NCI-H526 (cell line): ENCODE results near the gene WDR36.
A peak's percentile ranks its signal among the peaks of the same experiment; 100 is the strongest.

Experiments
- DNase-seq, 2 experiments: peaks; one replicate each; lab custom pipeline; 2025; lab: John Stamatoyannopoulos, UW

Gene WDR36

GRCh38 chr5:111092062-111092853 is at the start of gene WDR36:
Gene WDR36 (plus strand): TSS chr5:111092348. CDS start chr5:111092457, 109 bp downstream.
- peak; percentile 80 to 88 for DNase-seq

DNA sequence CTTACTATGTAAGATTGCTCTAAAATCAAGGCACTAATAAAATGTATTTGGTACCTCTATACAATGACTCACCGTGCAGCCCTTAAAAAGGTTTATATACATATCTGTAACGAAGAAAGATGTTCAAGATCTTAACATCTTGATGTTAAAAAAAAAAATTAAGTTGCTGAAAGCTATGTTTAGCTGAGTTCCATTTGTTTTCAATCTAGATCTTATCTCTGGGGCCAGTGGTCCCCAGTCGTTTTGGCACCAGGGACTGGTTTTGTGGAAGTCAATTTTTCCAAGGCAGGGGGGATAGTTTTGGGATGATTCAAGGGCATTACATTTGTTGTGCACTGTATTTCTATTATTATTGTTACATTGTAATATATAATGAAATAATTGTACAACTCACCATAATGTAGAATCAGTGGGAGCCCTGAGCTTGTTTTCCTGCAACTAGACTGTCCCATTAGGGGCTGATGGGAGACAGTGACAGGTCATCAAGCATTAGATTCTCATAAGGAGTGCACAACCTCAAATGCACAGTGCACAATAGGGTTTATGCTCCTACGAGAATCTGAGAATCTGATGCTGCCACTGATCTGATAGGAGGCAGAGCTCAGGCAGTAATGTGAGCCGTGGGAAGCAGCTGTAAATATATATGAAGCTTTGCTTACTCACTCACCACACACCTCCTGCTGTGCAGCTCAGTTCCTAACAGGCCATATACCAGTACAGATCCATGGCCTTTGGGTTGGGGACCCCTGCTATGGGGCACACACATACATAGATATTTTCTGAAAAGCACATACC is 48.2 kb upstream of the WDR36 start:
- peak in 1 of 2 experiments; percentile 1 for DNase-seq

- no peak for DNase-seq
Measured at GRCh38 chr5:111058064-111058463, 34.1 kb upstream of the WDR36 start.

DNA sequence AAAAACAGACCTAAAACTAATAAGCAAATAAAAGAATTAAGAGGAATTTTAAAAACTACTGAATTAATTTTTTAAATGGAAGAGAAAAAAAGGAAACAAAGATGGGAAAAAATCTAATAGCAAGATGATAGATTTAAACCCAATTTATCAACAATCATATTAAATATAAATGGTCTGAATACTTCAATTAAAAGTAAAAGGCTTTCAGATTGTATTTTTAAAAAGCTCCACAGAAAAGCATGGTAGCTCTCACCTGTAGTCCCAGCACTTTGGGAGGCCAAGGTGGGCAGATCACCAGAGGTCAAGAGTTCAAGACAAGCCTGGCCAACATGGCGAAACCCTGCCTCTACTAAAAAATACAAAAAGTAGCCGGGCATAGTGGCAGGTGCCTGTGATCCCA is 32.0 kb upstream of the WDR36 start:
- no peak for DNase-seq

GRCh38 chr5:111061618-111062017 is 30.5 kb upstream of the WDR36 start:
- no peak for DNase-seq

DNA sequence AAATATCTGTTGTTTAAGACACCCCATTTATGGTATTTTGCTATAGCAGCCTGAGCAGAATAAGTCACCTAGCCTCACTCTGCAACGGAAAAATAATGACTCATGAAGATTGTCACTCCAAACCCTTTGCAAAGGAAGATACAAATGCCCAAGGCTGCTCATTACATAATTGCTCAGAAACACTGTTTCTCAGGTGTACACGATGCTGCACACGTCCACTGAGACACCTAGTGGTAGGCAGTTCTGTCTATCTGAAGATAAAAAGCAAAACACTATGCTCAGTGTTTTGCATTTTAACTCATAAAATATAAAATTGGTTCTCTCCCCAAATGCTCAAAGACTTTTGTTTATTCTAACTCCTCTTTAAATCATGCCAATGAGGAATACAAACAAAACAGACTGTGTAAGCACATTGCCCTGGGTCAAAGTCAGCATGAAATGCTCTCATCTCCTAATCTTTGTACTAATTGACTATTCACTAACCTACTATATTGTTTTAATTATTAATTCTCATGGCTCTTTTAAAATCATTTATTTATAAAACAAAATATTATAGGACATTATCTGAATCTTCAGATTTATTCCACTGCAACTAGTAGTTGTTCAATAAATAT is 28.3 kb upstream of the WDR36 start:
- peak in 1 of 2 experiments; percentile 41 for DNase-seq

DNA sequence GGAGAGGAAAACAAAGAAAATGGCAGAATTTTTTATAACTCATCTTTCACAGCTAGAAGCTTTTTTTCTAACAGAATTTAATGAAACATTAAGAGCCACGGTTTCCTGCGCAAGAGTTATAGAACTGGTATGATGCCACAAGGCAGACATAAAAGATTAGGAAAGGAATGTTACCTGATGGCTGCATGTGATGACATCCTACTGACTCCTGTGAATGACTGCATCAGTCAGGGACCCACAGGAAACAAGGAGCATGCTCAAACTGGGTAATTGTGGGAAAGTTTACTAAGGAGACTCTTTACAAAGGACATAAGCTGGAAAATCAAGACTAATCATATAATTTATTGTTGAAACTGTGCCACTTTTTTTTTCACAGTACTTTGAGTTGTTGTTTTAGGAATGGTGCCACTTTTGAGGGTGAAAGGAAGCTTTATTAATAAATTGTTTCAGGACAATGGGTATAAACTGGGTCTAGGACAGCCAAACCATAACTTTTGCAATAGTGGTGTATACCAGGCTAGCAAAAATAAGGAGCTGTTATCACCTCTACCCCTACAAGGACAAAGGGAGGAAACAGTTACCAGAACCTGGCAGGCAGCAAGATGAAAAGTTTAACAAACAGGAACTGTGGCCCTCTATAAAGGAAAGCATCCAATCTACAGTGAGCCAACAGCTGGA is 25.7 kb upstream of the WDR36 start:
- DNase-seq, result no peak

DNA sequence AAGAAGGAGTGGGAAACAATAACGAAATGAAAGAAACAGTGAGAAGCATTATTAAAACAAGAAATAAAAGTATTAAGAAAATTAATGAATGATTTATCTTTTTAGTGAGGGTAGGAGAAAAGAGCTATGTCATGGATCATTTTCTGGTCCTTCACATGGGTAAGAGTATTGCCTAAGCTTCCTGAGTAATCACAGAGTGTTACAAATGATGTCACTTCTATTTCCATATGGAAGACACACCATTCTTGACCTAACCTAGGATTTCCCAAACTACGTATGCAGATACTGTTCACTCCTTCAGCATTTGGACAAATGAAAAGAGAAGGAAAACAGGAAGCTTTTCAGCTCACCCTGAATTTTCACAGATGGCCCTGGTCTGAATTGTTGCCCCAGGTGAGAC is 23.9 kb upstream of the WDR36 start:
- no peak for DNase-seq

DNA sequence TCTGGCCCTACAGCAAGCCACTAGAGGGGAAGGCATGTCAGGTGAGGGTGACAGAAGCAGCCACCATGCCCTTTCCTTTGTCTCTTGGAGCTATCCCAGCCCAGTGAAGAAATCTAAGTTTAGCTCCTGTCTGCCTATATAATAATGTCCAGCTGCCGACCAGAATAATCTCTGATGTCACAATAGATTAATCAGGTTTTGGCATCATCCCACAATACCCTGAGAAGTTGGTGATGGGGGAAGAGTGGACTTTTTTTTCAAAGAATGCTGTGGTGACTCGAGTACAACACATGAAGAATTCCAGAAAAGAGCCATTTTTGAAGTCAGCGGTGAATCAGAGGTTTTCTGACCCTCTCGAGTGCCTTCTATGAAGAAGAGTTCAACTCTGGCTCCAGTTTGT is 22.3 kb upstream of the WDR36 start:
- DNase-seq, result no peak

GRCh38 chr5:111070272-111071134 is 21.6 kb upstream of the WDR36 start:
- DNase-seq, result no peak

DNA sequence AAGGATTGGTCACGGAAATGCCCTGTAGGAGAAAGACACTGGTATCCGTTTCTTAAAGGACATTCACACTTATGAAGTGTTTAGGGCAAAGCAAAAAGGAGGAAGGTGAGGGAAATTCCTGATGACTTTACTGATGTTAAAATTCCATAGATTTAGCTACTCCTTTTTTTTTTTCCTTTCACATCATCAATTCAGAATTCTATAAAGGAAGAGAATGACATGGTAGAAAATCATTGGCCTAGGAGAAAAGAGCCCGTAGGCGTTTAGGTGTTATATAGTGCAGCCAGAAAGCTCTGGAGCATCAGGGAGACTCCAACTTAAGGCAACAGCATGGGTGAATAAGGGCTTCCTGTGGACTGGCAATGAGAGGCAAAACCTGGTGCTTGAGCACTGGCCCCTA is 20.7 kb upstream of the WDR36 start, which contains the start of gene TSLP:
Gene TSLP (plus strand): TSS at position 301 of the 400 bp plus-strand sequence. CDS start 178 bp downstream, outside the sequence.
- no peak for DNase-seq

DNA sequence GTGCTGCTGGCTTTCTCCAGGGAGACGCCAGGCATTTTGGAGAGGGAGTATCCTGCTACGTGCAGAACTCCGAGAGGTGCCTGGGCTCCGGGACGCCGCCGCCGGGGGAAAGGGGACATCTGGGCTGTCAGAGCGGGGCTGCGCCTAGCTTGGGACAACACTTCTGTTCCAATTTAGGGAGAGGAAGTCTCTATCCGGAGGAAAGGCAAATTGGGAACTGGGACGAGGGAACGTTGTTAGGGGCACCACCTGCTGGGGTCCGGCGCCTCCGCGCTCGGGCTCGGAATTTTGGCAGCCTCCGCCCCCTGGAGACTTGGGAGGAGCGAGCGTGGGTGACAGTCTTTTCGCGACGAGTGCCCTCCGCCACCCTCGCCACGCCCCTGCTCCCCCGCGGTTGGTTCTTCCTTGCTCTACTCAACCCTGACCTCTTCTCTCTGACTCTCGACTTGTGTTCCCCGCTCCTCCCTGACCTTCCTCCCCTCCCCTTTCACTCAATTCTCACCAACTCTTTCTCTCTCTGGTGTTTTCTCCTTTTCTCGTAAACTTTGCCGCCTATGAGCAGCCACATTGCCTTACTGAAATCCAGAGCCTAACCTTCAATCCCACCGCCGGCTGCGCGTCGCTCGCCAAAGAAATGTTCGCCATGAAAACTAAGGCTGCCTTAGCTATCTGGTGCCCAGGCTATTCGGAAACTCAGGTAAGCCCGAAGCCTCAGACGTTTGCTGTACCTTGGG is 19.0 kb upstream of the WDR36 start:
- DNase-seq, result peak in 1 of 2 experiments; percentile 54

- DNase-seq, result no peak
Measured at GRCh38 chr5:111074244-111074643, 17.9 kb upstream of the WDR36 start.

DNA sequence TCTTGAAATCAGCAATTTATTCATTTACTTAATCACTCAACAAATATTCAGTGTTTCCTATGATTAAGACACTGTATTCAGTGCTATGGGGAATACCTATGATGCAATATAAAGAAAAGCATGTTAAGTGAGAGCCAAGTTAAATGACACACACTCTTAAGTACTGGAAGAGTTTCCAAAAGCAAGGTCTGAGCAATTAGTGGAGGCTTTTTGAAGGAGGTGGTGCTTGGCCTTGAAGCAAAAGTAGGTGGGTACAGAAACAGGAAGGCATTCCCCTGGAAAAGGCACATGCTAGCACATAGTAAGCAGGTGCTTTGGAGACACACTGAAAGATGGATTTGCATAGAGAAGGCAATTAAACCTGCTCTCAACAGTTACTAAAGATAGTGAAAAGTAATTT is 16.6 kb upstream of the WDR36 start:
- DNase-seq, result peak; percentile 15 to 44

DNA sequence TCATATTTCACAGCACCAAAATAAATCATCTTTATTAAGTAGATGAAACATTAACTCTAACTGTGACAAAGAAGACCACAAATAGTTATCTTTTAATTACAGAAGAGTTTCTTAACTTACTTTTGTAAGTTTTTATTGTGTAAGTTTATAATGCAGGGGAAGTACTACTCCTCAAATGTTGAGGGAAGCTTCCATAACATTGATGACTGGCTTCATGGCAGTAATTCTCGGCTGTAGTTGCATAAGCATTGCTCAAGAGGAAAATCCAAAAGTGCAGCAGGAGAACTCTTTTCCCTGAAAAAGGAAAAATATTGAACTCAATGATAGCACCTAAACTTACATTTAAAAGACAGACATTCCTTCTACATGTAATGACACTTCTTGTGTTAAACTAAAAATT is 16.1 kb upstream of the WDR36 start:
- no peak for DNase-seq

GRCh38 chr5:111077678-111078077 is 14.5 kb upstream of the WDR36 start:
- no peak for DNase-seq

DNA sequence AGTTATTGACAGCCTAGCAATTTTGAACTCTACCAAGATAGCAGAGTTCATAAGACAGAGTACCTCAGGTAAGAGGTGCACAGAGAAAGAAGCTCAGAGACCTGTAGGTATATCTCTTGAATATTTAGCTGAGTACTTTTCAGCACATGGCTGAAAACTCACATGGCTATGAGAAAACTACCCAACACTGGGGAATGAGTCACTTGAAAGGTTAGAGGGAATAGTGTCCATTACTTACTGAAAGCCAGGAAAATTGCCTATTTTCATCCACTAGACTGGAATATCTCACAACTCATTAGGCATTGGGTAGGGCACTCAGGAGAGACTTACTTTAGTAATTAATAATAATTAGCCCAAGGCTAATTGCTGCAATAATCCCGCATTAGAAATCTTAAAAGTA is 12.3 kb upstream of the WDR36 start:
- no peak for DNase-seq

- no peak for DNase-seq
Measured at GRCh38 chr5:111083323-111083722, 8.8 kb upstream of the WDR36 start.

DNA sequence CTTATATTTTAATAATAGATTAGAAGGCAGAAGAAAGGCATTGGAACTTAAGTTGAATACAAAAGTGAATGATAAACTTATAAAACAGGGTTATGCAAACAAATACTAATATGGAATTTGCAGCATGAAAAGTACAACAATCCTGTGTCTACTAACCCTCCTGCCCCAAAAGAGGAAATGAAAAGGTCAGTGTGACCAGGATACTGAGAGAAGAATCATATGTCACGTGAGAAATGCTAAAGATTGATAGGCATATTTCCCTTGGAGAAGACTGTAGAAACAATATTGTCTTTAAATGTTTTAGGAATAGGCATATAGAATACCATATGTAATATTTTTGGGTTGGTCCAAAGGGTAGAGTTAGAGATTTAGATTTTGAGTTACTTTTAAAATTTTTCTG is 3.8 kb downstream of the WDR36 start:
- no peak for DNase-seq

DNA sequence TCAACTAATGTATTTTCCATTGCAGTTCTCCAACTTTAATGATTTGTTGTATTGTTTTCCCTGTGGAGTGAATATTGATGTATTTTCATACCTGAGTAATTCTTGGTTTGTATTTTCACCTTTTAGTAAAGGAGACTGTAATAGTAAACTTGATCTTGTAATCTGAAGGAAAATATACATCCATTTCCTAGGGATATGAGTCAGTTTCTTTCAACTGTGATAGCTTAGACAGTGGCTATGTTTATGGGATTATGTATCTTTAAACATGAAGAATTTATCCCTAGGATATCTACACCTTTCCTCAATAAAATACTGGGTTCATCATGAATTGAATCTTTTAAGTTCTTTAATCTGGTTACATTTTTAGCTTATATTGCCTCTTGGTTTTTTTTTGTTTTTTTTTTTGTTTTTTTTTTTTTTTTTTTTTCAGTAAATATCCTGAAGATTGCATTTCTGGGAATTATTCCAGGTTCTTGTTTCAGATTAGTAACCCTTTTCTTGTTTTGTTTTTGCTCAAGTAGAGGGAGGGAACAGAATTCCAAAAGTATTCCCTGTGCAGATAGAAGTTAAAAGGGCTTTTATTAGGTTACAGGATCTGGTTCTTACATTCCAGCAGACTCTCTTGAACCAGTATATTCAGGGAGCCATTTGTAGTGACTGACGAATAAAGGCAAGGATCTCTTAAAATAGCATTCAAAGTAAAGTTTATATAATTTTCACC is 7.1 kb downstream of the WDR36 start:
- no peak for DNase-seq
